Hepatocyte (in vitro differentiated cells): ENCODE results near the gene SYT12. TPM values are rescaled to one million over a fixed set of nuclear protein-coding genes. Genes with fewer than 3 reads are reported as not detected.

ENCODE experiments used
- DNase-seq: peaks from one replicate; pipeline ENCODE4 v3.0.0-alpha.2; 2016; ENCODE audit warnings: low spot score
- H2AFZ ChIP-seq: fragments of 200-600 bp; sonication (generic); 2 replicates; pipeline ENCODE4 v1.6.0; 2016; ENCODE audit warnings: antibody characterized with exemption, mild to moderate bottlenecking
- H3K27ac ChIP-seq: fragments of 200-600 bp; sonication (generic); 2 replicates; pipeline ENCODE4 v1.5.1; 2016; ENCODE audit warnings: mild to moderate bottlenecking
- H3K27me3 ChIP-seq: fragments of 200-600 bp; sonication (generic); 2 replicates; pipeline ENCODE4 v1.6.1; 2016
- H3K36me3 ChIP-seq: fragments of 200-600 bp; sonication (generic); replicated peaks from 2 replicates; pipeline ENCODE4 v1.5.1; 2016; ENCODE audit warnings: low read depth; ENCODE audit not compliant: insufficient read depth
- H3K4me1 ChIP-seq: fragments of 200-600 bp; sonication (generic); 2 replicates; pipeline ENCODE4 v1.5.1; 2016; ENCODE audit warnings: mild to moderate bottlenecking, moderate library complexity; ENCODE audit not compliant: insufficient read depth
- H3K4me2 ChIP-seq: fragments of 200-600 bp; sonication (generic); 2 replicates; pipeline ENCODE4 v1.6.0; 2016
- H3K4me3 ChIP-seq: fragments of 200-600 bp; sonication (generic); 2 replicates; pipeline ENCODE4 v1.5.1; 2016; ENCODE audit warnings: mild to moderate bottlenecking
- H3K79me2 ChIP-seq: fragments of 200-600 bp; sonication (generic); 2 replicates; pipeline ENCODE4 v1.6.0; 2017; ENCODE audit warnings: mild to moderate bottlenecking
- H3K9me2 ChIP-seq: fragments of 200-600 bp; sonication (generic); replicated peaks from 2 replicates; pipeline ENCODE4 v1.6.0; 2017; ENCODE audit warnings: mild to moderate bottlenecking; ENCODE audit not compliant: insufficient read depth
- H3K9me3 ChIP-seq: fragments of 200-600 bp; sonication (generic); 2 replicates; pipeline ENCODE4 v1.5.1; 2016; ENCODE audit warnings: low read depth, mild to moderate bottlenecking
- H4K20me1 ChIP-seq: fragments of 200-600 bp; sonication (generic); 2 replicates; pipeline ENCODE4 v1.6.0; 2016; ENCODE audit warnings: mild to moderate bottlenecking; ENCODE audit not compliant: insufficient read depth, poor library complexity, severe bottlenecking
- EZH2 ChIP-seq: fragments of 200-600 bp; sonication (generic); IDR thresholded peaks from 2 replicates; pipeline ENCODE4 v1.6.1; 2016; ENCODE audit warnings: antibody characterized with exemption, mild to moderate bottlenecking, borderline replicate concordance
- EZH2phosphoT487 ChIP-seq: fragments of 200-600 bp; sonication (generic); IDR thresholded peaks from one replicate; pipeline ENCODE4 v1.6.1; 2018; ENCODE audit warnings: antibody characterized with exemption, mild to moderate bottlenecking, low read depth, moderate library complexity; ENCODE audit not compliant: unreplicated experiment, severe bottlenecking
- WGBS: methylation state at CpG from one replicate; pipeline ENCODE4 v1.1.6; 2016; ENCODE audit warnings: low lambda C conversion rate; ENCODE audit errors: missing lambda C conversion rate; 5-methylcytosine and 5-hydroxymethylcytosine counted together
- polyA plus RNA-seq: library from polyadenylated mRNA; unstranded; fragments of >200 nt; fragmentation: Nextera tagmentation; extraction: Ambion mirVana; gene quantifications from 2 replicates; pipeline ENCODE4 v1.2.1, GENCODE V29; 2016
- total RNA-seq: library from RNA; depleted of rRNA; stranded (reverse); fragments of >200 nt; gene quantifications from 2 replicates; pipeline ENCODE4 v1.2.3, GENCODE V29; 2014
- TF ChIP-seq, protein P1 (sequence below): fragments of 200-600 bp; sonication (generic); IDR thresholded peaks from 2 replicates; pipeline ENCODE4 v1.5.1; 2016; ENCODE audit warnings: antibody characterized with exemption, mild to moderate bottlenecking; ENCODE audit not compliant: poor library complexity

SYT12 gene
- total and polyA plus RNA-seq, 2 experiments from 2014 or later, result 0.27 to 0.50 TPM

DNA sequence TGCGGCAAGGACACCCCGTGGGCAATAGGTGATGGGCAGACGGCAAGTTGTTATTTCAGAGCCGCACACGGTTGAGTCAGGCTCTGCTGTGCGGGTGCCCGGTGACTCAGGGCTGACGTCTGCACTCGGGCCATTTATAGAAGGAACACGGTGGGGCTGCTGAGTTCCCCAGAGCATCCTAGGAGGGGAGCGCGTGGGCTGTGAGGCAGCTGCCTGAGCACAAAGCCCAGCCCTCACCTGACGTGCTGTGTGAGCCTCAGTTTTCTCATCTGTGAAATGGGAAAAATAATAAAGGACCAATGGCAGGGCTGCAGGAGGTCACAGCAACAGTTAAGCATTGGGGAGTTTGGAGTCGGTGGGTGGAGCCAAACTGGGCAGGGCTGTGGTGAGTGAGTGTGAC is 22.4 kb downstream of the SYT12 start:
- Histone ChIP-seq H3K79me2 (no peaks in the 10 kb centered on the region), H3K4me2 (no peak overlapping the region), H3K36me3 (no peaks in the 10 kb centered on the region), H3K4me3 (no peak overlapping the region), H3K27ac (no peak overlapping the region), H3K9me2 (no peaks in the 10 kb centered on the region), H3K9me3 (no peaks in the 10 kb centered on the region), H2AFZ (no peak overlapping the region), H3K4me1 (no peaks in the 10 kb centered on the region), H4K20me1 (no peaks in the 10 kb centered on the region), H3K27me3 (no peaks in the 10 kb centered on the region)
- TF ChIP-seq, protein P1, sequence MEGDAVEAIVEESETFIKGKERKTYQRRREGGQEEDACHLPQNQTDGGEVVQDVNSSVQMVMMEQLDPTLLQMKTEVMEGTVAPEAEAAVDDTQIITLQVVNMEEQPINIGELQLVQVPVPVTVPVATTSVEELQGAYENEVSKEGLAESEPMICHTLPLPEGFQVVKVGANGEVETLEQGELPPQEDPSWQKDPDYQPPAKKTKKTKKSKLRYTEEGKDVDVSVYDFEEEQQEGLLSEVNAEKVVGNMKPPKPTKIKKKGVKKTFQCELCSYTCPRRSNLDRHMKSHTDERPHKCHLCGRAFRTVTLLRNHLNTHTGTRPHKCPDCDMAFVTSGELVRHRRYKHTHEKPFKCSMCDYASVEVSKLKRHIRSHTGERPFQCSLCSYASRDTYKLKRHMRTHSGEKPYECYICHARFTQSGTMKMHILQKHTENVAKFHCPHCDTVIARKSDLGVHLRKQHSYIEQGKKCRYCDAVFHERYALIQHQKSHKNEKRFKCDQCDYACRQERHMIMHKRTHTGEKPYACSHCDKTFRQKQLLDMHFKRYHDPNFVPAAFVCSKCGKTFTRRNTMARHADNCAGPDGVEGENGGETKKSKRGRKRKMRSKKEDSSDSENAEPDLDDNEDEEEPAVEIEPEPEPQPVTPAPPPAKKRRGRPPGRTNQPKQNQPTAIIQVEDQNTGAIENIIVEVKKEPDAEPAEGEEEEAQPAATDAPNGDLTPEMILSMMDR, result no peak
- no peak for TF ChIP-seq EZH2
- no peak for TF ChIP-seq EZH2phosphoT487
- no peak for DNase-seq
- WGBS, result 87% methylated on average over 9 of the region's 14 CpGs

DNA sequence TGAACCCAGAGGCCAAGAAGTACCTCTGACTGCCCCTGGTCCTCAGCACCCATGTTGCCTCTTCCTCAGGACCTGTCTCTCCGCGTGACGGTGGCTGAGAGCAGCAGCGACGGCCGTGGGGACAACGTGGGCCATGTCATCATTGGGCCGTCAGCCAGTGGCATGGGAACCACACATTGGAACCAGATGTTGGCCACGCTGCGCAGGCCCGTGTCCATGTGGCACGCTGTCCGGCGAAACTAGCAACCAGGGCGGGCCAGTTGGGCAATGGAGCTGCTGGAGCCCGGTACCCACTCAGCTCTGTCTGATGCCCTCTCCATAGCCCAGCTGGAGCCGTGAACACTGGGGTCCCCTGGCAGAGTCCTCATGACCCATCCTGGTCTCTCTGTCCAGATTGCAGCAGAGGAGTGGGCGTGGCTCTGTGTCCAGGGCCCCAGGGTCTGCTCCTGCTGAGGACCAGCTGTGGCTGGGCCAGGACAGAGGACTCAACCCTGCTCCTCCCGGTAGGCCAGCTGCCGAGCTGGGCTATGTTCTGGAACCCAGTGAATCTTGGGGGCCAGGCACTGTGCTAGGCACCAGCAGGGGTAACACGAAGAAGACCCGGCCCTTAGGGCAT is 25.7 kb downstream of the SYT12 start:
- no peaks in the 10 kb centered on the region for H3K9me3 ChIP-seq
- H3K9me2 ChIP-seq, result no peaks in the 10 kb centered on the region
- no peaks in the 10 kb centered on the region for H3K79me2 ChIP-seq
- WGBS, result 93% methylated on average over 22 of the region's 22 CpGs
- no peak overlapping the region for H3K4me2 ChIP-seq
- H4K20me1 ChIP-seq, result no peaks in the 10 kb centered on the region
- TF ChIP-seq, protein P1, result no peak
- no peak for TF ChIP-seq EZH2phosphoT487
- no peak for TF ChIP-seq EZH2
- H2AFZ ChIP-seq, result no peak overlapping the region
- H3K4me1 ChIP-seq, result no peaks in the 10 kb centered on the region
- no peak for DNase-seq
- no peak overlapping the region for H3K27ac ChIP-seq
- H3K27me3 ChIP-seq, result no peaks in the 10 kb centered on the region
- H3K36me3 ChIP-seq, result no peaks in the 10 kb centered on the region
- no peak overlapping the region for H3K4me3 ChIP-seq

DNA sequence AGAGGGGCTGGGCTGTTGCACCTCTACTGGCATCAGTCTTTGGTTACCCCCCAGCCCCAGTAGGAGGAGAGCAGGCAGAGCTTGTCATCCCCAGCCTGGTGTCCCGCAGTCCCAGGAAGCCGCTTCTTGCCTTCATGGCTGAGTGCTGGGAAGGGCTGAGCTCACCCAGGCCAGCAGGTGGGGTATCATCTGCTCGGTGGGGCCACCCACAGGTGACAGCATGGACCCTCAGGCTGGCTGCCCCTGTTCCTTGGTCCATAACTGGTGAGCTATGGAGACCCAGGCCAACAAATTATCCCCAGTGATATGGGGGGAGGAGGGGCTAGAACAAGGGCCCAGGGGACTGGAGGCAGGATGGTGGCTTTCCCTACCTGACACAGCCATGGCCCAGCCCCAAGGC is 27.2 kb downstream of the SYT12 start:
- no peak overlapping the region for H3K4me3 ChIP-seq
- no peaks in the 10 kb centered on the region for H3K27me3 ChIP-seq
- no peaks in the 10 kb centered on the region for H3K9me3 ChIP-seq
- no peaks in the 10 kb centered on the region for H3K36me3 ChIP-seq
- no peak overlapping the region for H2AFZ ChIP-seq
- DNase-seq, result no peak
- no peaks in the 10 kb centered on the region for H3K9me2 ChIP-seq
- TF ChIP-seq EZH2, result no peak
- TF ChIP-seq, protein P1, result no peak
- no peak for TF ChIP-seq EZH2phosphoT487
- peaks cover 9% of the 10 kb centered on the region for H3K4me1 ChIP-seq
- no peaks in the 10 kb centered on the region for H4K20me1 ChIP-seq
- H3K27ac ChIP-seq, result no peak overlapping the region
- WGBS, result 85% methylated on average over 3 of the region's 3 CpGs
- H3K79me2 ChIP-seq, result no peaks in the 10 kb centered on the region
- no peak overlapping the region for H3K4me2 ChIP-seq
